ENCODE measurements around the gene PPP1CA. TPM values are rescaled to one million over a fixed set of nuclear protein-coding genes. Genes with fewer than 3 reads are reported as not detected.

Gene PPP1CA
- total RNA-seq, 4 donors from 2014 or later: 164 to 216 (median 191) TPM

GRCh38 chr11:67411785-67412152 is 10.1 kb upstream of the PPP1CA start:
- H3K9me3 ChIP-seq: no peaks in the 10 kb centered on the region
- intact Hi-C loops (cut with DNase I): no loop called here
- 20 to 40% methylated on average over 1 to 7 of the region's 7 CpGs for WGBS, 2 donors
- H3K27ac ChIP-seq: no peak overlapping the region
- peaks cover 9 to 40% of the 10 kb centered on the region in 2 donors for H3K4me1 ChIP-seq
- H3K4me3 ChIP-seq (replicated peaks in 1 of 3): no peak overlapping the region
- no peaks in the 10 kb centered on the region for H3K36me3 ChIP-seq
- TF ChIP-seq, protein P1, sequence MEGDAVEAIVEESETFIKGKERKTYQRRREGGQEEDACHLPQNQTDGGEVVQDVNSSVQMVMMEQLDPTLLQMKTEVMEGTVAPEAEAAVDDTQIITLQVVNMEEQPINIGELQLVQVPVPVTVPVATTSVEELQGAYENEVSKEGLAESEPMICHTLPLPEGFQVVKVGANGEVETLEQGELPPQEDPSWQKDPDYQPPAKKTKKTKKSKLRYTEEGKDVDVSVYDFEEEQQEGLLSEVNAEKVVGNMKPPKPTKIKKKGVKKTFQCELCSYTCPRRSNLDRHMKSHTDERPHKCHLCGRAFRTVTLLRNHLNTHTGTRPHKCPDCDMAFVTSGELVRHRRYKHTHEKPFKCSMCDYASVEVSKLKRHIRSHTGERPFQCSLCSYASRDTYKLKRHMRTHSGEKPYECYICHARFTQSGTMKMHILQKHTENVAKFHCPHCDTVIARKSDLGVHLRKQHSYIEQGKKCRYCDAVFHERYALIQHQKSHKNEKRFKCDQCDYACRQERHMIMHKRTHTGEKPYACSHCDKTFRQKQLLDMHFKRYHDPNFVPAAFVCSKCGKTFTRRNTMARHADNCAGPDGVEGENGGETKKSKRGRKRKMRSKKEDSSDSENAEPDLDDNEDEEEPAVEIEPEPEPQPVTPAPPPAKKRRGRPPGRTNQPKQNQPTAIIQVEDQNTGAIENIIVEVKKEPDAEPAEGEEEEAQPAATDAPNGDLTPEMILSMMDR (IDR thresholded peaks at IDR 0.05): no peak
- TF ChIP-seq POLR2A (IDR thresholded peaks at IDR 0.05): no peak
- DNase-seq: no peak
- H3K27me3 ChIP-seq: no peaks in the 10 kb centered on the region

DNA sequence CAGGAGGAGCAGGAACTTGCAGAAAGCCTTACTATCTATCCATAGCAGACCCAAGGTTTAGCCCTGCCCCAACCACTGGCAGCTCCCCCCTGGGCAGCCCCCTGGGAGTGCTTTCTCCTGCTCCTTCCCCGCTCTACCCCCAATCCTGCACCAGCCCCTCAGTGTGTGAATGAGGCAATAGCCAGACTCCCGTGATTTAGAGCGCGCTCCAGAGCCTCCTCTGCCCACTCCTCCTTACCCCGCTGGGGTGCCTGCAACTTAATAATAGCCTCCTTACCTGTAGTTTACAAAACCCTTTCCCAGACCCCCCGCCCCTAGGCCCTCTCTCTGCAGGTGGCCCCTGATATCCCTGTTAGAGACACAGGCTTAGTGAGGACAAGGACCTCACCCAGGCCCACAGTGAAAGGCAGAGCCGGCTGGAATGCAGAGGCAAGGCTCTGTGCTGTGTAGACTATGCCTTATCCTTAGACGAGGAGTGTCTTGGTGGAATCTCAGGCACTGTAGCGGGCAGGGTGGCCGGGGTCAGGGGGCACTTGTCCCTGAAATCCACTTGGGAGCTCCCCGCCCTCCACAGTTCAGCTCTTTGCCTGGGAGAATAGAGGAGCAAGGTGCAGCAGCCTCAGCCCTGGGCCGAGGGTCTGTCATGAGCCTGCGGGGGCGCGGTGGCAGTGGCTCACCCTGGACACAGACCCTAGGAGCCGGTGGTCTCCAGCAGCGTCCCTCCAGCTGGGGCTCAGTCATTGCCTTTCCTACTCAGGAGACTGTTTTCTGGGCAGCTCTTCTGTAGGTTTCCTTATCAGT is 9.5 kb upstream of the PPP1CA start:
- no peak for DNase-seq
- Histone ChIP-seq H3K27me3 (no peaks in the 10 kb centered on the region), H3K36me3 (no peaks in the 10 kb centered on the region), H3K27ac (no peak overlapping the region), H3K4me1 (peaks cover 4 to 37% of the 10 kb centered on the region in 2 donors), H3K9me3 (no peaks in the 10 kb centered on the region), H3K4me3 (replicated peaks in 1 of 3) (no peak overlapping the region)
- no peak for TF ChIP-seq POLR2A (IDR thresholded peaks at IDR 0.05)
- TF ChIP-seq, protein P1 (IDR thresholded peaks at IDR 0.05): no peak
- WGBS, 2 donors: 73 to 83% methylated on average over 7 to 11 of the region's 17 CpGs
- intact Hi-C loops (cut with DNase I): no loop called here

GRCh38 chr11:67410369-67410831 is 8.7 kb upstream of the PPP1CA start:
- H3K4me3 ChIP-seq (replicated peaks in 1 of 3): no peak overlapping the region
- WGBS, 2 donors: 61 to 71% methylated on average over 5 to 14 of the region's 15 CpGs
- TF ChIP-seq, protein P1 (IDR thresholded peaks at IDR 0.05): no peak
- TF ChIP-seq POLR2A (IDR thresholded peaks at IDR 0.05): no peak
- H3K9me3 ChIP-seq: no peaks in the 10 kb centered on the region
- H3K27me3 ChIP-seq: no peaks in the 10 kb centered on the region
- H3K27ac ChIP-seq: no peak overlapping the region
- no peaks in the 10 kb centered on the region for H3K36me3 ChIP-seq
- H3K4me1 ChIP-seq: peaks cover 0 to 38% of the 10 kb centered on the region in 2 donors
- intact Hi-C loops (cut with DNase I): no loop called here
- no peak for DNase-seq

DNA sequence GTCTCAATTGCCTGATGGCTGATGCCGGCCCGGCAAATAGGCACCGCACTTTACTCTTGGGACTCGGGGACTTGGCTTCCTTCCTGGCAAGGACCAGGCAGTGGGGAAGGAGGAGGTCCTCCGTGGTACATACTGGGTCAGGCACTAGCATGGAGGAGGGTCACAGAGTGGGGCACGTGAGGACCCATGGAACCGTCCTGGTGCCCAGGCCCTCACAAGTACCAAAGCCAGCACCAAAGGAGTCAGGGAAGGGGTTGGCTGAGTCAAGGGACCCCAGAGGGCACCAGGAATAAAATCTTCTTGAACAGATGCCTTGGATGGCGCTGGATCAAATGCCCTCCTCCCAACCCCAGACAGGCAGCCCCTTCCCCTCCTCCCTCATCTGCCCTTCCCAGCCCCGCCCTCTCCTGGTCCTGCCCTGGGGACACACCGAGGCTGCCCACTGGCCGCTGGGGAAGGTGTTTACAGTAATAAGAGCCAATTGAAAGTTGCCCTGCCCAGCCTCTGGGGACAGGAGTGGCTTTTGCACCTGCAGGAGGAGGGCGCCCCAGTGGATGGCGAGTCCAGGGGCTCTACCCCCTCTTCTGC is 8.2 kb upstream of the PPP1CA start:
- TF ChIP-seq, protein P1 (IDR thresholded peaks at IDR 0.05): no peak
- no peak for TF ChIP-seq POLR2A (IDR thresholded peaks at IDR 0.05)
- H3K4me3 ChIP-seq (replicated peaks in 1 of 3): no peak overlapping the region
- peak; percentile 53 to 62 for DNase-seq
- no peaks in the 10 kb centered on the region for H3K27me3 ChIP-seq
- H3K4me1 ChIP-seq: peaks cover 0 to 36% of the 10 kb centered on the region in 2 donors
- H3K36me3 ChIP-seq: no peaks in the 10 kb centered on the region
- no peaks in the 10 kb centered on the region for H3K9me3 ChIP-seq
- whole genome bisulfite sequencing, 2 donors: 47 to 54% methylated on average over 6 to 13 of the region's 13 CpGs
- intact Hi-C loops (cut with DNase I): no loop called here
- H3K27ac ChIP-seq: no peak overlapping the region

- TF ChIP-seq POLR2A (IDR thresholded peaks at IDR 0.05): no peak
- TF ChIP-seq, protein P1 (IDR thresholded peaks at IDR 0.05): no peak
- H3K4me1 ChIP-seq: peaks cover 3 to 39% of the 10 kb centered on the region in 2 donors
- DNase-seq: peak in 1 of 2 donors; percentile 24
- no peak overlapping the region for H3K4me3 ChIP-seq (replicated peaks in 1 of 3)
- no peak overlapping the region for H3K27ac ChIP-seq
- no peaks in the 10 kb centered on the region for H3K27me3 ChIP-seq
- intact Hi-C loops (cut with DNase I): no loop called here
- H3K9me3 ChIP-seq: no peaks in the 10 kb centered on the region
- H3K36me3 ChIP-seq: no peaks in the 10 kb centered on the region
- WGBS, 2 donors: 42 to 75% methylated on average over 5 to 21 of the region's 24 CpGs
Observed at GRCh38 chr11:67409261-67409666, 7.6 kb upstream of the PPP1CA start.

Measured in thyroid gland (tissue), 4 donors.